HG02973 (cell line): ENCODE data around the gene FGD4.

Experiments
- ATAC-seq: cut with Tn5 transposase; IDR thresholded peaks from one replicate; pipeline ENCODE4 v1.9.1; 2021; ENCODE audit warnings: moderate library complexity; ENCODE audit not compliant: unreplicated experiment

The FGD4 gene

GRCh38 chr12:32454866-32455265 lies 55.5 kb downstream of the FGD4 start:
- ATAC-seq = no peak

GRCh38 chr12:32455607-32456071 lies 56.3 kb downstream of the FGD4 start:
- no peak for ATAC-seq

DNA sequence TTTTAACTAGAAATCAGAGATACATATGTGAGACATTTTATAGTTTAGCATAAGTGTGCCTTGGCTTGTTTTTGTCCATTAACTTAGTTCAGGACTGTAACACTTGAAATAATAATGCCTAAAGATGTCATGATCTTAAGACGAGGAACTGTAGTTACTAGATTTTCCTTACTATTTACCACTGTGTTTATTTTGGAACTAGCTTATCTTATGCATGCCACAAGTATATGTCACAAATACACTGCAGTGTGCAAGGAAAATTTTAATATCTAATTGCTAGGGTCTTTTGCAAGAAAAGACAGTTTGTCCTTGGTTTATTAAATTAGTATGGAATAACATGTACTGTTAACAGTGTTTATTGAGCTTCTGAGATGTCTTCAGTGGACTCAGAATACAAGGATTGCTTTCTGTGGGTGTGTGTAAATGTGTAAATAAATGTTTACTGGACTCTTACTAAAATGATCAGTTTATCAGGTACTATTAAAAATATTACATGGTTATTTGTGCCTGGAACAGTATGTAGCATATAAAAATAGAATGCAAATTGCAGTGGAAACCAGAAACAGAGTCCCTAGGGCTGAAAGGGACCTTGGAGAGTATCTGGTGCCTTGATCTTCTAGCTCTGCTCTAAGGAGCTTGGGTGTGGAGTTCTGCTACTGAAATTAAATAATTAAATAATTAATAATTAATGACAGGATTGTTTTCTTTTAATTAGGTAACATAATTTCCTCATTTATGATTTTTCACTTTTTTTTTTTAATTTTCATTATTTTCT lies 58.1 kb downstream of the FGD4 start:
- ATAC-seq = no peak

DNA sequence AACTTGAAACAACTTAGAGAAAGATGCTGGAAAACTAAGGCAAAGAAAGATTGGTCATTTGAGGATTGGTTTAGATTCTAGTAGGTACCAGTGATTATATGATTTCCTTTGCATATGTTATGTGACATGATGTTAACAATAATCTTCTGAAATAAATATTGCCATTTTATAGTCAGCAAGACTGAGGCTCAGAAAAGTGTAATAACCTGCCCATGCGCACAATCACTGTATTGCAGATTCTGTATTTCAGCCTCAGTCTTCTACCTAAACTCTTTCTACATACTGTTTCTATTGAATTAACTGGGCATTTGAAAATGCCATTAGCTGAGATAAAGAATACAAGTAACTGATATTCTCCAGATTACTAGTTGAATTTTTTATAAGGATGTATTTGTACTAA lies 61.3 kb downstream of the FGD4 start:
- ATAC-seq = no peak

GRCh38 chr12:32462908-32463307 lies 63.5 kb downstream of the FGD4 start:
- no peak for ATAC-seq

- ATAC-seq = no peak
Measured at GRCh38 chr12:32466187-32466586, 66.8 kb downstream of the FGD4 start.

DNA sequence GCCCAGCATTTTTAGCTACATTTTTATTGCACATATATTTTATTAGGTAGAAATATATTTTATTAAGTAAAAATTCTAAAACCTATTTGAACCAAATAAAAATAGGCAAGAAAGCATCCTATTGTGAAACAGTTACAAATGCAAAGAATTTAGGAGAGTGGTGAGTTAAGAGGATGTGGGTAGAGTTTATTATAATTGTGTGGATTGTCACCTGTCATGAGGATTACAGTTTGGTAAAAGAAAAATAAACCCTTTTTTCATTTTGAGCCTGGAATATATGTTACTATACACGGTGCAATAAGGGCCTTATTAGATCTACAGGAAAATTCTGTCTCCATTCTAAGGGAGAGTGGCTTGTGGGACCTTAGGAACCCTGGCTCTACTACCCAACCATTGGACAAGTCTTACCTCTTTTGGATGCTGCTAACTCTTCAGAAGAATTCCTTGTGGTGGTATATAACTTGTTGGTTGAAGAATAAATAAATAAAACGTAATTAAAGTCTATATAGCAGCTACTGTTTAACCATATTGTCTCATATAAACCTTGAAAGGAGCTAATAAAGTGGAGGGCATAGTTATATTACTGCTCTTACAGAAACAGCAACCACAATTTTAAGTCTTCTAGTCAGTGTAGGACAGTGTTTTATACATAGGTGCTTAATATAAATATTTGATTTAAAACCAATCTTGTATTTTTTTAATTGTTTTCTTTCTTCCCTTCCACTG lies 67.8 kb downstream of the FGD4 start:
- ATAC-seq = no peak

DNA sequence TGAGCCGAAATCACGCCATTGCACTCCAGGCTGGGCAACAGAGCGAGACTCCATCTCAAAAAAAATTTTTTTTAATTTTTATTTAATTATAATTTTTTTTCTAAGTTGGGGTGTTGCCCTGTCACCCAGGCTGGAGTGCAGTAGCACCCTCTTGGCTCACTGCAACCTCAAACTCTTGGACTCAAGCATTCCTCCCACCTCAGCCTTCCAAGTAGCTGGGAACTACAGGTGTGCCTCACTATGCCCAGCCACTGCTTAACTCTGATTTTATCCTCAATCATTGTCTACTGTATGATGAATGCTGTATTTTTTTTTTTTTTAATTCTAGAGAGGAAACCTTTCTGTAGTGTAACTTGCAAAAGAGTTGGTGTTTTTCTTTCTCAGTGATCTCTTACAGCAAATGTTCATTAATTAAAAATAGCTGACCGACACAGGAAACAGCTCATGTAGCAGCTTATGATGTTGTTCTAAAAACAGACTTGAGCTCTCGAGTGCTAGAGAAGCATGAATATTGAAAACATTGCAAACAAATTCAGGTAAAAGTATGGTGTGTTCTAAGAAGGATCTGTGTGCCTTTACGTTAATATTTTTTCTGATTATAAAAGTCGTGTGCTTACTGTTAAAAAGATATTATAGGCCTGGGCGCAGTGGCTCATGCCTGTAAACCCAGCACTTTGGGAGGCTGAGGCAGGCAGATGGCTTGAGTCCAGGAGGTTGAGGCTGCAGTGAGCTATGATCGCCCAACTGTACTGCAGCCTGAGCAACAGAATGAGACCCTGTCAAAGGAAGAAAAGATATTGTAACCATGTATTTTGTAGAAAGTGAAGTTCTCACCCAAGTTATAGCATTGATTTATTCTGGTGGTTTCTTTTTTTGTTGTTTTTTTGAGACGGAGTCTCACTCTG lies 68.9 kb downstream of the FGD4 start:
- ATAC-seq = no peak

DNA sequence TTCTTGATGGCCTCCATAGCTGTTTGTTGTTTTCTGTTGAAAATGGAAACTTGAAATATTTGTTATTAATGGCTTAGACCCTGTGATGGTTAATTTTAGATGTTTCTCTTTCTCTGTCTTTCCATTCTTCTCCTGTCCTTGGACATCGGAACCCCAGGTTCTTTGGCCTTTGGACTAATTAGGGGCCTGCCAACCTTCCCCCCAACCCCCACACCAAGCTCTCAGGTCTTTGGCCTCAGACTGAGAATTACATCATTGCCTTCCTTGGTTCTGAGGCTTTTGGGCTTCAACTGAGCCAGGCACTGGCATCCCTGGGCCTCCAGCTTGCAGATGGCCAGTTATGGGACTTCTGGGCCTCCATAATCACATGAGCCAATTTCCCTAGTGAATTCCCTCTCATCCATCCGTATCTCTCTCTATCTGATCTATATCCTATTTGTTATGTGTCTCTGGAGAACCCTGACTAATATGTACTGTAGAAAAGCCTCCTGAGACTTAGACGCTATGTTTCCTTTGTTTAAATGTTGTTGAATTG lies 71.6 kb downstream of the FGD4 start:
- ATAC-seq = no peak

GRCh38 chr12:32471591-32472001 lies 72.2 kb downstream of the FGD4 start:
- ATAC-seq = no peak

DNA sequence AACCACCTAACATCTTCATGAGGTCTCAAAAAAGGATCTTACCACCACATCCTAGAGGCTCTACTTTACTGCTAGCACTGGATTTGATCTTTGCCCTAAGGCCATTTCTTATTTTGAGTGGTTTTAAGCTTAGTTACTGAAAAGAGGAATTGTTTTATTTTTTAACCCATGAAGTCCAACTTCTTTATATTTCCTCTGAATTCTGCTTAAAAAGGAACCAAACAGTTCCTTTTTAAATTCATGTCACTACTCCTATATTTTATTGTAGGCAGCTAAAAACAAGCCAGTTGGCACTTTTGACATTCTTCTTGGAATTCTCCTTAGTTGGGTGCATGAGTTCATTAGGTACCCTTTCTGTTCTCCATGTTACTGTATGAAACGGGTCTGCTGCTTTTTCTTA lies 76.4 kb downstream of the FGD4 start:
- ATAC-seq = no peak

DNA sequence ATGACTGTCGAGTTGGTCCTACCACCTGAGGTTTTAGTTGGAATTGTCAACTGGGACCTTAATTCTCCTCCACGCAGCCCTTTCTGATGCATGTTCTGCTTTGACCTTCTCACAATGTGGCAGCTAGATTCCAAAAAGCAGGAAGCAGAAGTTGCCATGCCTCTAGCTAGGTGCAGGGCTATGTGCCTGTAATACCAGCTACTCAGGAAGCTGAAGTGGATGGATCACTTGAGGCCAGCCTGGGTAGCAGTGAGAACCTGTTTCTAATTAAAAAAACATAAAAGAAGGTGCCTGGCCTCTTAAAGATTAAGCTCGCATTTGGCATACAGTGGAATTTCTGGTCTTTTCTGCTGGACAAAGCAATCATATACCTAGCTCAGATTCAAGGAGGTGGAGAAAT lies 77.1 kb downstream of the FGD4 start:
- no peak for ATAC-seq

DNA sequence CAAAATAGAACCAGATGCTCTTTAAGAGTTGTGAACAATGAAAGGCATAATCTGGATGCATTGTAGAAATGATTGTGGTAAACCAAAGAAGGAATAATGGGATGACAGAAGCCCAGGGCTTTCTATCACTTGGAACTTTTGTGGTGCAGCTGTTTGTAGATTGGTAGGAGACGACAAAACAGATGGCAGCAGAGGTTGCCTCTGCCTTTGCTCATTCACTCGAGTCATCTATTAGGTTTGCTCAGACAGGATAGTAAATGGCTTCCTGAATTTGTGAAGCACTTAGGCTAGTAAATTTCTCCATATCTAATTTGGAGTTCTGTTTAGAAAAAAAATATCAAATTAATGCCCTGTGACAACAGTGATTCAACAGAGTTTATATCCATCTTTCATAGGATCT lies 78.4 kb downstream of the FGD4 start:
- ATAC-seq = no peak

GRCh38 chr12:32478166-32478565 lies 78.8 kb downstream of the FGD4 start:
- ATAC-seq = no peak

GRCh38 chr12:32478858-32479725 lies 79.7 kb downstream of the FGD4 start:
- ATAC-seq = no peak

DNA sequence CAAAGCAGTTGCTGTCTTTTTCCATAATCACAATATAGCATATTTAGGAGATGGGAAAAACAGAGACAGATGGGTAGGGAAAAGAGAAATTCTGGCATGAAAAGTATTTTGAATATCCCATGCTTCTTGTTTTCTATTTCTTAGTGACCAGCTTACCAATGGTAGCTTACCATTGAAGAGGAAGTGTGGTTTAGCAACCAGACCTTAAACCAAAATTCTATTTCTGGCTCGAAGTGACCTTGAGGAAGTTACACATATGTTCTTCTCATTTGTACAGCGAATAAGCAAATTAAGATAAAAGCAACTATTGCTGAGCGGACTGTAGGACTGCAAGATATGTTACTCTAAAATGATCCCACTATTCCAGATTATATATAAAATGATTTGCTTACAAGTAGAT lies 82.9 kb downstream of the FGD4 start:
- no peak for ATAC-seq

DNA sequence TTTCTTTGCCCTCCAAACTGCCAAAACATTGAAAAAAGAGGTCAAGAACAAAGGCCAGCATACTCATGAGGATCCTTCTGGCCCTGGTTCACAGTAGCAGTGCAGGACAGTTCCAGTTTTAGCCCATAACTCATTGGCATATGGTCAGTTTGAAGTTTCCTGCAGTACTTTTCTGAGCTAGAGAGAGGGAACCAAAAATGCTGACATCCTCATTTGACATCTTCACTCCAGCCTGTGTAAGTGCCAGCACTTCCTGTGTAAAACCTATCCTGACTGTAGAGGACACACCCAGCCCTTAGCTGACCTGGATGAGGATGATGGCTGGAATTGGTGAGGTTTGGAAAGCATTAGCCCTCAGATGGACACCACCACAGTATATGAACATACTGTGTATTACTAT lies 84.1 kb downstream of the FGD4 start:
- no peak for ATAC-seq

- no peak for ATAC-seq
Measured at GRCh38 chr12:32483993-32484392, 84.6 kb downstream of the FGD4 start.

- no peak for ATAC-seq
Measured at GRCh38 chr12:32486158-32486557, 86.8 kb downstream of the FGD4 start.

DNA sequence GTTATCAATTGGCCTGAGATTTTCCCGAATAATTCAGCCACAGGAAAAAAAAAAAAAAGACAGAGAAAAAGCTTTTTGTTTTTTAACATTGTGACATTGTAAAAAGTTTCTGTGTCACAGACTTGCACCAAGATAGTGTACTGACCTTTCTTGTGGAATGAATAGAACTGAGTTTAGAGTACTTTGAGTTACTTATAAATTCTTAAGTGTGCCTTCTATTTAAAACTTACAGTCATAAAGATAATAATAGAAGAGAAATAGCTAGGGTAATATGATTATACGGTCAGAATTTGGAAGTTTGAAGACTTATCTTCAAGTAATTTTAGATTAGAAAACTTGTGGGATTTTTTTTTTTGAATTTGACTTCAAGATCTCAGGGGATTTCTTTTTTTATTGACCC lies 88.8 kb downstream of the FGD4 start:
- ATAC-seq = no peak
